Measurements from ENCODE around the gene BPIFB6.

BPIFB6 gene

DNA sequence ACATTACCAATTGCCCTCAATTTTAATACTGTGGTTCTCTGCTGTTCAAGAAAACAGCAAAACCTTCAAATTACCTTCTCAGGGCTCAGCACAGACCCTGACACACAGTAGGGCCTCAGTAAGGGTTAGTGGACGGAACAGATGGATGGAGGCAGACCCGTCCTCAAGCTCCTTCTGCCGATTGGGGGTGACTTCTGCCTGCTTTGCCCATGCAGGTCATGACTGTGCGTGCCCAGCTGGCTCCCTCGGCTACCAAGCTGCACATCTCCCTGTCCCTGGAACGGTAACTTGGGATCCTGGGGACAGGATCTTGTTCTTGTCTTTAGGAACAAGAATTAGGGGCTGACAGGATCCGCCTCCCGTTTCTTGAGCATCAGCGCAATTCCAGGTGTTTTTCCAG, 38.2 kb downstream of the BPIFB6 start:
- CTCF ChIA-PET = no interaction called here
- Histone ChIP-seq H3K27ac (ENCODE audit: extremely low read depth, low read depth, low read length) (no peak overlapping the region), H3K36me3 (ENCODE audit: control insufficient read depth in 2 of 2, insufficient read depth in 1 of 2, low read length in 2 of 2) (no peaks in the 10 kb centered on the region), H3K4me3 (ENCODE audit: low read depth, low read length) (no peak overlapping the region), H3K9me3 (ENCODE audit: control insufficient read depth, insufficient read depth, low read depth, low read length) (no peaks in the 10 kb centered on the region), H3K4me1 (ENCODE audit: control insufficient read depth, insufficient read depth, low read length) (no peaks in the 10 kb centered on the region)
- TF ChIP-seq ZFP37 (tag by site-specific recombination; IDR thresholded peaks at IDR 0.05) (no peak), ZEB2 (tag by site-specific recombination; IDR thresholded peaks at IDR 0.05) (no peak), OVOL3 (tag by site-specific recombination; IDR thresholded peaks at IDR 0.05) (no peak)
- TF ChIP-seq, protein P1, sequence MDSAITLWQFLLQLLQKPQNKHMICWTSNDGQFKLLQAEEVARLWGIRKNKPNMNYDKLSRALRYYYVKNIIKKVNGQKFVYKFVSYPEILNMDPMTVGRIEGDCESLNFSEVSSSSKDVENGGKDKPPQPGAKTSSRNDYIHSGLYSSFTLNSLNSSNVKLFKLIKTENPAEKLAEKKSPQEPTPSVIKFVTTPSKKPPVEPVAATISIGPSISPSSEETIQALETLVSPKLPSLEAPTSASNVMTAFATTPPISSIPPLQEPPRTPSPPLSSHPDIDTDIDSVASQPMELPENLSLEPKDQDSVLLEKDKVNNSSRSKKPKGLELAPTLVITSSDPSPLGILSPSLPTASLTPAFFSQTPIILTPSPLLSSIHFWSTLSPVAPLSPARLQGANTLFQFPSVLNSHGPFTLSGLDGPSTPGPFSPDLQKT (IDR thresholded peaks at IDR 0.05; ENCODE audit: borderline replicate concordance, low read depth, low read length) = no peak
- TF ChIP-seq, protein P2, sequence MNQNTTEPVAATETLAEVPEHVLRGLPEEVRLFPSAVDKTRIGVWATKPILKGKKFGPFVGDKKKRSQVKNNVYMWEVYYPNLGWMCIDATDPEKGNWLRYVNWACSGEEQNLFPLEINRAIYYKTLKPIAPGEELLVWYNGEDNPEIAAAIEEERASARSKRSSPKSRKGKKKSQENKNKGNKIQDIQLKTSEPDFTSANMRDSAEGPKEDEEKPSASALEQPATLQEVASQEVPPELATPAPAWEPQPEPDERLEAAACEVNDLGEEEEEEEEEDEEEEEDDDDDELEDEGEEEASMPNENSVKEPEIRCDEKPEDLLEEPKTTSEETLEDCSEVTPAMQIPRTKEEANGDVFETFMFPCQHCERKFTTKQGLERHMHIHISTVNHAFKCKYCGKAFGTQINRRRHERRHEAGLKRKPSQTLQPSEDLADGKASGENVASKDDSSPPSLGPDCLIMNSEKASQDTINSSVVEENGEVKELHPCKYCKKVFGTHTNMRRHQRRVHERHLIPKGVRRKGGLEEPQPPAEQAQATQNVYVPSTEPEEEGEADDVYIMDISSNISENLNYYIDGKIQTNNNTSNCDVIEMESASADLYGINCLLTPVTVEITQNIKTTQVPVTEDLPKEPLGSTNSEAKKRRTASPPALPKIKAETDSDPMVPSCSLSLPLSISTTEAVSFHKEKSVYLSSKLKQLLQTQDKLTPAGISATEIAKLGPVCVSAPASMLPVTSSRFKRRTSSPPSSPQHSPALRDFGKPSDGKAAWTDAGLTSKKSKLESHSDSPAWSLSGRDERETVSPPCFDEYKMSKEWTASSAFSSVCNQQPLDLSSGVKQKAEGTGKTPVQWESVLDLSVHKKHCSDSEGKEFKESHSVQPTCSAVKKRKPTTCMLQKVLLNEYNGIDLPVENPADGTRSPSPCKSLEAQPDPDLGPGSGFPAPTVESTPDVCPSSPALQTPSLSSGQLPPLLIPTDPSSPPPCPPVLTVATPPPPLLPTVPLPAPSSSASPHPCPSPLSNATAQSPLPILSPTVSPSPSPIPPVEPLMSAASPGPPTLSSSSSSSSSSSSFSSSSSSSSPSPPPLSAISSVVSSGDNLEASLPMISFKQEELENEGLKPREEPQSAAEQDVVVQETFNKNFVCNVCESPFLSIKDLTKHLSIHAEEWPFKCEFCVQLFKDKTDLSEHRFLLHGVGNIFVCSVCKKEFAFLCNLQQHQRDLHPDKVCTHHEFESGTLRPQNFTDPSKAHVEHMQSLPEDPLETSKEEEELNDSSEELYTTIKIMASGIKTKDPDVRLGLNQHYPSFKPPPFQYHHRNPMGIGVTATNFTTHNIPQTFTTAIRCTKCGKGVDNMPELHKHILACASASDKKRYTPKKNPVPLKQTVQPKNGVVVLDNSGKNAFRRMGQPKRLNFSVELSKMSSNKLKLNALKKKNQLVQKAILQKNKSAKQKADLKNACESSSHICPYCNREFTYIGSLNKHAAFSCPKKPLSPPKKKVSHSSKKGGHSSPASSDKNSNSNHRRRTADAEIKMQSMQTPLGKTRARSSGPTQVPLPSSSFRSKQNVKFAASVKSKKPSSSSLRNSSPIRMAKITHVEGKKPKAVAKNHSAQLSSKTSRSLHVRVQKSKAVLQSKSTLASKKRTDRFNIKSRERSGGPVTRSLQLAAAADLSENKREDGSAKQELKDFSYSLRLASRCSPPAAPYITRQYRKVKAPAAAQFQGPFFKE (tag by site-specific recombination; IDR thresholded peaks at IDR 0.05; ENCODE audit: borderline replicate concordance) = no peak
- POLR2A ChIA-PET = no interaction called here

DNA sequence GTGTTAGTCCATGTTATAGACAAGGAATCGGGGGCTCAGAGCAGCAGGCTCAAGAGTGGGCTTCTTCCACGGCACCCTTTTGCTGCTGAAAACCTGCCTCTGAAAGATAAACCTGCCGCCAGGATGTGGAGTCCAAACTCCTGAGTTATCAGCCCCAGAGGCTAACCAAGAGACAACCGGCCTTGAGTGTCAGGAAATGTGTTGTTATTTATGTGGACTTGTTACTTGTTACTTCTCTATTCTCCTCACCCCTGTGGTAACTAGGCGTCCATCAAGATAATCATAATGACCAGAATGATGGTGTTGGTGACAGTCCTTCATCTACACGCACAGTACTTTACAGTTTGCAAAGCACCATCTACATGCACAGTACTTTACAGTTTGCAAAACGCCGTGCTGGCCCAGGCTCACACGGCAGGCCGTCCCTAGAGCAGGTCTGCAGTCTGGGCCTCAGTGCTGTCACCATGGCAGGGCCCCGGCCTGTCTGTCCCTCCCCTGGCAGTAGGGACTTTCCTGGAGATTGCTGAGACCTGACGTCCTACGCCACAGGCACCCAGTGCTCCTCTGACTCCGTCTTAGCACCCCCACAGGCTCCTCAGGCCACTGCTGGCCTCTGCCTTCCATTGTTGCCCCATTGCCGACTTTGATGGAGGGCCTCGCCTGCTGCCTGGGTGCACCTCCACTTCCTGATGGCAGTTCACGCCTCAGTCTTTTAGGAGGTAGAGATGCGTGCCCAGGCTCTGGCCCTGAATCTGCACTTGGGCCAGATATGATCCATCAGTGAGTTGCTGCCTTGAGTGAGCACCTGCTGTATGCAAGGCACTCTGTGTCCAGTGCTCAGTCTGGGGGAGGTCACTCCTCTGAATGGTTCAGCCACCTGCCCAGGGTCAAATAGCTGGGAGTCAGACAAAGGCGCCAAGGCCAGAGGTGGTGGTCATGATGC, 38.9 kb downstream of the BPIFB6 start:
- H3K36me3 ChIP-seq (ENCODE audit: control insufficient read depth in 2 of 2, insufficient read depth in 1 of 2, low read length in 2 of 2) = no peaks in the 10 kb centered on the region
- H3K4me3 ChIP-seq (ENCODE audit: low read depth, low read length) = no peak overlapping the region
- no peak overlapping the region for H3K27ac ChIP-seq (ENCODE audit: extremely low read depth, low read depth, low read length)
- ChIA-PET POLR2A (interaction anchor here (1.1 kb wide), 1 partner anchor 923 kb away, joined by 4 read pairs; no protein-coding TSS in a partner anchor), CTCF (no interaction called here)
- no peaks in the 10 kb centered on the region for H3K4me1 ChIP-seq (ENCODE audit: control insufficient read depth, insufficient read depth, low read length)
- no peaks in the 10 kb centered on the region for H3K9me3 ChIP-seq (ENCODE audit: control insufficient read depth, insufficient read depth, low read depth, low read length)
- TF ChIP-seq, protein P3, sequence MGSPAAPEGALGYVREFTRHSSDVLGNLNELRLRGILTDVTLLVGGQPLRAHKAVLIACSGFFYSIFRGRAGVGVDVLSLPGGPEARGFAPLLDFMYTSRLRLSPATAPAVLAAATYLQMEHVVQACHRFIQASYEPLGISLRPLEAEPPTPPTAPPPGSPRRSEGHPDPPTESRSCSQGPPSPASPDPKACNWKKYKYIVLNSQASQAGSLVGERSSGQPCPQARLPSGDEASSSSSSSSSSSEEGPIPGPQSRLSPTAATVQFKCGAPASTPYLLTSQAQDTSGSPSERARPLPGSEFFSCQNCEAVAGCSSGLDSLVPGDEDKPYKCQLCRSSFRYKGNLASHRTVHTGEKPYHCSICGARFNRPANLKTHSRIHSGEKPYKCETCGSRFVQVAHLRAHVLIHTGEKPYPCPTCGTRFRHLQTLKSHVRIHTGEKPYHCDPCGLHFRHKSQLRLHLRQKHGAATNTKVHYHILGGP (tag by site-specific recombination; IDR thresholded peaks at IDR 0.05) = no peak
- TF ChIP-seq, protein P4, sequence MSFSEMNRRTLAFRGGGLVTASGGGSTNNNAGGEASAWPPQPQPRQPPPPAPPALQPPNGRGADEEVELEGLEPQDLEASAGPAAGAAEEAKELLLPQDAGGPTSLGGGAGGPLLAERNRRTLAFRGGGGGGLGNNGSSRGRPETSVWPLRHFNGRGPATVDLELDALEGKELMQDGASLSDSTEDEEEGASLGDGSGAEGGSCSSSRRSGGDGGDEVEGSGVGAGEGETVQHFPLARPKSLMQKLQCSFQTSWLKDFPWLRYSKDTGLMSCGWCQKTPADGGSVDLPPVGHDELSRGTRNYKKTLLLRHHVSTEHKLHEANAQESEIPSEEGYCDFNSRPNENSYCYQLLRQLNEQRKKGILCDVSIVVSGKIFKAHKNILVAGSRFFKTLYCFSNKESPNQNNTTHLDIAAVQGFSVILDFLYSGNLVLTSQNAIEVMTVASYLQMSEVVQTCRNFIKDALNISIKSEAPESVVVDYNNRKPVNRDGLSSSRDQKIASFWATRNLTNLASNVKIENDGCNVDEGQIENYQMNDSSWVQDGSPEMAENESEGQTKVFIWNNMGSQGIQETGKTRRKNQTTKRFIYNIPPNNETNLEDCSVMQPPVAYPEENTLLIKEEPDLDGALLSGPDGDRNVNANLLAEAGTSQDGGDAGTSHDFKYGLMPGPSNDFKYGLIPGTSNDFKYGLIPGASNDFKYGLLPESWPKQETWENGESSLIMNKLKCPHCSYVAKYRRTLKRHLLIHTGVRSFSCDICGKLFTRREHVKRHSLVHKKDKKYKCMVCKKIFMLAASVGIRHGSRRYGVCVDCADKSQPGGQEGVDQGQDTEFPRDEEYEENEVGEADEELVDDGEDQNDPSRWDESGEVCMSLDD (tag by site-specific recombination; IDR thresholded peaks at IDR 0.05) = no peak
- TF ChIP-seq, protein P5, sequence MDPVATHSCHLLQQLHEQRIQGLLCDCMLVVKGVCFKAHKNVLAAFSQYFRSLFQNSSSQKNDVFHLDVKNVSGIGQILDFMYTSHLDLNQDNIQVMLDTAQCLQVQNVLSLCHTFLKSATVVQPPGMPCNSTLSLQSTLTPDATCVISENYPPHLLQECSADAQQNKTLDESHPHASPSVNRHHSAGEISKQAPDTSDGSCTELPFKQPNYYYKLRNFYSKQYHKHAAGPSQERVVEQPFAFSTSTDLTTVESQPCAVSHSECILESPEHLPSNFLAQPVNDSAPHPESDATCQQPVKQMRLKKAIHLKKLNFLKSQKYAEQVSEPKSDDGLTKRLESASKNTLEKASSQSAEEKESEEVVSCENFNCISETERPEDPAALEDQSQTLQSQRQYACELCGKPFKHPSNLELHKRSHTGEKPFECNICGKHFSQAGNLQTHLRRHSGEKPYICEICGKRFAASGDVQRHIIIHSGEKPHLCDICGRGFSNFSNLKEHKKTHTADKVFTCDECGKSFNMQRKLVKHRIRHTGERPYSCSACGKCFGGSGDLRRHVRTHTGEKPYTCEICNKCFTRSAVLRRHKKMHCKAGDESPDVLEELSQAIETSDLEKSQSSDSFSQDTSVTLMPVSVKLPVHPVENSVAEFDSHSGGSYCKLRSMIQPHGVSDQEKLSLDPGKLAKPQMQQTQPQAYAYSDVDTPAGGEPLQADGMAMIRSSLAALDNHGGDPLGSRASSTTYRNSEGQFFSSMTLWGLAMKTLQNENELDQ (tag by site-specific recombination; IDR thresholded peaks at IDR 0.05; ENCODE audit: low read depth) = no peak
- no peak for TF ChIP-seq MEIS1 (CRISPR knock-in tag; IDR thresholded peaks at IDR 0.05; ENCODE audit: borderline replicate concordance)
- no peak for TF ChIP-seq ZNF202 (tag by site-specific recombination; IDR thresholded peaks at IDR 0.05; ENCODE audit: borderline replicate concordance)
- TF ChIP-seq, protein P6, sequence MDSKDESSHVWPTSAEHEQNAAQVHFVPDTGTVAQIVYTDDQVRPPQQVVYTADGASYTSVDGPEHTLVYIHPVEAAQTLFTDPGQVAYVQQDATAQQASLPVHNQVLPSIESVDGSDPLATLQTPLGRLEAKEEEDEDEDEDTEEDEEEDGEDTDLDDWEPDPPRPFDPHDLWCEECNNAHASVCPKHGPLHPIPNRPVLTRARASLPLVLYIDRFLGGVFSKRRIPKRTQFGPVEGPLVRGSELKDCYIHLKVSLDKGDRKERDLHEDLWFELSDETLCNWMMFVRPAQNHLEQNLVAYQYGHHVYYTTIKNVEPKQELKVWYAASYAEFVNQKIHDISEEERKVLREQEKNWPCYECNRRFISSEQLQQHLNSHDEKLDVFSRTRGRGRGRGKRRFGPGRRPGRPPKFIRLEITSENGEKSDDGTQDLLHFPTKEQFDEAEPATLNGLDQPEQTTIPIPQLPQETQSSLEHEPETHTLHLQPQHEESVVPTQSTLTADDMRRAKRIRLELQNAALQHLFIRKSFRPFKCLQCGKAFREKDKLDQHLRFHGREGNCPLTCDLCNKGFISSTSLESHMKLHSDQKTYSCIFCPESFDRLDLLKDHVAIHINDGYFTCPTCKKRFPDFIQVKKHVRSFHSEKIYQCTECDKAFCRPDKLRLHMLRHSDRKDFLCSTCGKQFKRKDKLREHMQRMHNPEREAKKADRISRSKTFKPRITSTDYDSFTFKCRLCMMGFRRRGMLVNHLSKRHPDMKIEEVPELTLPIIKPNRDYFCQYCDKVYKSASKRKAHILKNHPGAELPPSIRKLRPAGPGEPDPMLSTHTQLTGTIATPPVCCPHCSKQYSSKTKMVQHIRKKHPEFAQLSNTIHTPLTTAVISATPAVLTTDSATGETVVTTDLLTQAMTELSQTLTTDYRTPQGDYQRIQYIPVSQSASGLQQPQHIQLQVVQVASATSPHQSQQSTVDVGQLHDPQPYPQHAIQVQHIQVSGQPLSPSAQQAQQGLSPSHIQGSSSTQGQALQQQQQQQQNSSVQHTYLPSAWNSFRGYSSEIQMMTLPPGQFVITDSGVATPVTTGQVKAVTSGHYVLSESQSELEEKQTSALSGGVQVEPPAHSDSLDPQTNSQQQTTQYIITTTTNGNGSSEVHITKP (tag by site-specific recombination; IDR thresholded peaks at IDR 0.05) = no peak
- no peak for TF ChIP-seq GLIS1 (tag by site-specific recombination; IDR thresholded peaks at IDR 0.05)
